Liver (tissue), 9 donors: ENCODE results near the gene PRR13. TPM values are rescaled to one million over a fixed set of nuclear protein-coding genes. Genes with fewer than 3 reads are reported as not detected.

ENCODE experiments used
- DNase-seq: peaks from one replicate; pipeline ENCODE4 v3.0.0-alpha.2; 2017; ENCODE audit warnings: low spot score
- H3K27ac ChIP-seq, 2 donors: one replicate each; pipeline ENCODE4 v1.7.0; 2013; ENCODE audit warnings: inconsistent platforms in 2 of 2, low read length in 2 of 2, control low read depth in 1 of 2, low read depth in 1 of 2, mild to moderate bottlenecking in 1 of 2
- H3K27me3 ChIP-seq, 4 donors: one replicate each; pipeline versions ENCODE4 v1.6.1 to v1.7.0; 2013; ENCODE audit warnings: low read length in 3 of 4, inconsistent platforms in 1 of 4, mild to moderate bottlenecking in 1 of 4, moderate library complexity in 1 of 4; ENCODE audit not compliant: control insufficient read depth in 4 of 4, insufficient read depth in 4 of 4
- H3K36me3 ChIP-seq, 4 donors: one replicate each; pipeline versions ENCODE4 v1.6.1 to v1.7.0; 2013; ENCODE audit warnings: low read length in 3 of 4, mild to moderate bottlenecking in 3 of 4, low read depth in 1 of 4, moderate library complexity in 1 of 4; ENCODE audit not compliant: control insufficient read depth in 4 of 4, insufficient read depth in 3 of 4
- H3K4me1 ChIP-seq, 4 donors: one replicate each; pipeline versions ENCODE4 v1.6.1 to v1.7.0; 2013; ENCODE audit warnings: low read length in 3 of 4, mild to moderate bottlenecking in 3 of 4, moderate library complexity in 1 of 4; ENCODE audit not compliant: control insufficient read depth in 4 of 4, insufficient read depth in 4 of 4
- H3K4me3 ChIP-seq, 3 donors: one replicate each; pipeline versions ENCODE4 v1.6.1 to v1.7.0; 2013; ENCODE audit warnings: low read length in 3 of 3, control low read depth in 1 of 3, low read depth in 1 of 3, mild to moderate bottlenecking in 1 of 3
- H3K9ac ChIP-seq, 2 donors: one replicate each; pipeline ENCODE4 v1.7.0; 2013; ENCODE audit warnings: low read length in 2 of 2, mild to moderate bottlenecking in 2 of 2, moderate library complexity in 2 of 2, control low read depth in 1 of 2, low read depth in 1 of 2
- H3K9me3 ChIP-seq, 4 donors: one replicate each; pipeline versions ENCODE4 v1.6.1 to v1.7.0; 2013; ENCODE audit warnings: low read length in 3 of 4; ENCODE audit not compliant: control insufficient read depth in 4 of 4
- CTCF ChIP-seq: fragments of 150-350 bp; IDR thresholded peaks from 2 replicates; pipeline ENCODE4 v1.5.1; 2017; ENCODE audit warnings: improper control_type of control experiment, low read depth, low read length; ENCODE audit not compliant: missing input control
- EGR1 ChIP-seq, 2 donors: IDR thresholded peaks; 2 replicates each; pipeline ENCODE4 v1.6.1; 2016 to 2018; ENCODE audit warnings: antibody characterized with exemption in 2 of 2, low read depth in 2 of 2
- FOXA2 ChIP-seq: IDR thresholded peaks from 2 replicates; pipeline ENCODE4 v1.6.1; 2016; ENCODE audit warnings: antibody characterized with exemption
- GABPA ChIP-seq, 2 donors: IDR thresholded peaks in 1 of 2; conservative IDR thresholded peaks in 1 of 2; 2 replicates each; pipeline ENCODE4 v1.6.1; 2016; ENCODE audit warnings: antibody characterized with exemption in 2 of 2, mild to moderate bottlenecking in 1 of 2, moderate library complexity in 1 of 2
- HNF4A ChIP-seq, 2 donors: conservative IDR thresholded peaks; 2 replicates each; pipeline ENCODE4 v1.6.1; 2016; ENCODE audit warnings: antibody characterized with exemption in 2 of 2, mild to moderate bottlenecking in 2 of 2
- HNF4G ChIP-seq: IDR thresholded peaks from 2 replicates; pipeline ENCODE4 v1.6.1; 2016; ENCODE audit warnings: antibody characterized with exemption
- JUND ChIP-seq, 2 donors: IDR thresholded peaks; 2 replicates each; pipeline ENCODE4 v1.6.1; 2016; ENCODE audit warnings: antibody characterized with exemption in 2 of 2
- NR2F2 ChIP-seq: IDR thresholded peaks from 2 replicates; pipeline ENCODE4 v1.6.1; 2016; ENCODE audit warnings: antibody characterized with exemption
- RAD21 ChIP-seq, 2 donors: IDR thresholded peaks; 2 replicates each; pipeline ENCODE4 v1.6.1; 2016; ENCODE audit warnings: antibody characterized with exemption in 2 of 2, mild to moderate bottlenecking in 2 of 2
- RXRA ChIP-seq, 2 donors: IDR thresholded peaks; 2 replicates each; pipeline ENCODE4 v1.6.1; 2017 to 2018; ENCODE audit warnings: antibody characterized with exemption in 2 of 2, mild to moderate bottlenecking in 1 of 2
- SP1 ChIP-seq: IDR thresholded peaks from 2 replicates; pipeline ENCODE4 v1.6.1; 2018; ENCODE audit warnings: antibody characterized with exemption, mild to moderate bottlenecking
- TAF1 ChIP-seq: conservative IDR thresholded peaks from 2 replicates; pipeline ENCODE4 v1.6.1; 2016; ENCODE audit warnings: antibody characterized with exemption, mild to moderate bottlenecking
- YY1 ChIP-seq: IDR thresholded peaks from 2 replicates; pipeline ENCODE4 v1.6.1; 2016; ENCODE audit warnings: antibody characterized with exemption, mild to moderate bottlenecking
- ZBTB33 ChIP-seq: IDR thresholded peaks from 2 replicates; pipeline ENCODE4 v1.6.1; 2016; ENCODE audit warnings: antibody characterized with exemption
- WGBS: extraction: QIAGEN DNeasy Blood & Tissue Kit; methylation state at CpG from one replicate; pipeline ENCODE4 v1.1.7; 2013; 5-methylcytosine and 5-hydroxymethylcytosine counted together
- polyA plus RNA-seq, 2 donors: library from polyadenylated mRNA; stranded (reverse) in 1 of 2; unstranded in 1 of 2; fragments of 200-250 nt in 1 of 2; fragments of >200 nt in 1 of 2; fragmentation: Nextera tagmentation in 1 of 2; extraction: Ambion mirVana in 1 of 2; gene quantifications; one replicate each; pipeline versions ENCODE4 v1.2.1 to v1.2.3, GENCODE V29; 2013 to 2015
- total RNA-seq, 2 donors: library from RNA; depleted of rRNA; stranded (reverse); fragments of >200 nt; gene quantifications; one replicate each; pipeline ENCODE4 v1.2.3, GENCODE V29; 2014
- TF ChIP-seq, protein P1 (sequence below): IDR thresholded peaks from 2 replicates; pipeline ENCODE4 v1.6.1; 2016; ENCODE audit warnings: antibody characterized with exemption
- TF ChIP-seq, protein P2 (sequence below): IDR thresholded peaks from 2 replicates; pipeline ENCODE4 v1.6.1; 2016; ENCODE audit warnings: antibody characterized with exemption
- TF ChIP-seq, protein P3 (sequence below): IDR thresholded peaks from 2 replicates; pipeline ENCODE4 v1.6.1; 2016; ENCODE audit warnings: antibody characterized with exemption, mild to moderate bottlenecking
- donor health status: healthy.
- donor health status: healthy.
- donor health status: healthy.
- donor health status: healthy.
- donor health status: healthy.

The PRR13 gene
- total and polyA plus RNA-seq, 4 donors: 18.2 to 107 (median 61.3) TPM

DNA sequence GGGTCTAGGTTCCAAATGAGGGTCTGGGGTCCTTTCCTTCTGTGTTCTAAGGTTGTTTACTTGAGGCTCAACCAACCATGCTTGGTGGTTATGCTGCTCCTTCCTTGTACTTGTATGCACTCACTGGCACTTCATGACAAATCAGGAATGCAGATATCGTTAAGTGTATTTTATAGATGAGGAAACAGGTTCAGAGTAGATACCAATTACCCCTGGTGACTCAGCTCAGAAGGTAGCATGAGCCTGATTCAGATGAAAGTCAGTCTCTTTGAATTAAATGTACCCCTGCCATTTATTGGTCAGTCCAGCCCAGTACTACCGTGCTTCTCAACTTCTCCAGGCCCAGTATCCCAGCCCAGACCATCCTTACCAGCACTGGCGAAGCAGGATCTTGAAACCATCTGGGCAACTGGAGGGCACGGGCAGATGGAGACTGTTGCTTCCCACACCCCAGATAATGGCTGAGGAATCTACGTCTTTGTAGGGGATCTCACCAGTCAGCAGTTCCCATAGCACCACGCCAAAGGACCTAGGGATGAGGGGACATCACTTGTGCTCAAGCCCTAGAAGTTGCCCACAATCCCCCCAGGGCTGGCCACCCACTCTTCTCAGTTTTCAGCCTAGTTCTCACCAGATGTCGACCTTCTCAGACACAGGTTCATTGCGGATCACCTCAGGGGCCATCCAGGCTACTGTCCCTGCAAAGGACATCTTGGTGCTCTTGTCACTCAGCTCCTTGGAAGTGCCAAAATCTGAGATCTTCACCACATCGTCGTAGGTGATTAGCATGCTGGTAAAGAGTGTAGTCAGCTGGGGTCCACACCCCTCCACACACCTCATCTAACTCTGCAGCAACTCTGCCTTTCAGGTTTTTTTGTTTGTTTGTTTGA, 43.4 kb downstream of the PRR13 start:
- DNase-seq: no peak
- 90% methylated on average over 10 of the region's 10 CpGs for WGBS
- H3K27me3 ChIP-seq: no peaks in the 10 kb centered on the region
- peaks cover 3 to 37% (median 25%) of the 10 kb centered on the region in 4 donors for H3K36me3 ChIP-seq
- H3K4me1 ChIP-seq: no peaks in the 10 kb centered on the region
- H3K27ac ChIP-seq: no peak overlapping the region
- no peak overlapping the region for H3K4me3 ChIP-seq
- TF ChIP-seq NR2F2 (no peak), FOXA2 (no peak), TAF1 (no peak), ZBTB33 (no peak), GABPA (IDR thresholded peaks at IDR 0.05 in 1 of 2, conservative IDR thresholded peaks at IDR 0.05 in 1 of 2) (no peak), JUND (IDR thresholded peaks at IDR 0.05) (no peak), HNF4G (no peak), RAD21 (IDR thresholded peaks at IDR 0.05) (no peak), EGR1 (IDR thresholded peaks at IDR 0.05; ENCODE audit: low read depth in 2 of 2) (no peak), CTCF (no peak), YY1 (no peak), RXRA (IDR thresholded peaks at IDR 0.05) (no peak), SP1 (no peak), HNF4A (conservative IDR thresholded peaks at IDR 0.05) (no peak)
- TF ChIP-seq, protein P1, sequence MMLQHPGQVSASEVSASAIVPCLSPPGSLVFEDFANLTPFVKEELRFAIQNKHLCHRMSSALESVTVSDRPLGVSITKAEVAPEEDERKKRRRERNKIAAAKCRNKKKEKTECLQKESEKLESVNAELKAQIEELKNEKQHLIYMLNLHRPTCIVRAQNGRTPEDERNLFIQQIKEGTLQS: no peak
- TF ChIP-seq, protein P2, sequence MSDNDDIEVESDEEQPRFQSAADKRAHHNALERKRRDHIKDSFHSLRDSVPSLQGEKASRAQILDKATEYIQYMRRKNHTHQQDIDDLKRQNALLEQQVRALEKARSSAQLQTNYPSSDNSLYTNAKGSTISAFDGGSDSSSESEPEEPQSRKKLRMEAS: no peak
- TF ChIP-seq, protein P3, sequence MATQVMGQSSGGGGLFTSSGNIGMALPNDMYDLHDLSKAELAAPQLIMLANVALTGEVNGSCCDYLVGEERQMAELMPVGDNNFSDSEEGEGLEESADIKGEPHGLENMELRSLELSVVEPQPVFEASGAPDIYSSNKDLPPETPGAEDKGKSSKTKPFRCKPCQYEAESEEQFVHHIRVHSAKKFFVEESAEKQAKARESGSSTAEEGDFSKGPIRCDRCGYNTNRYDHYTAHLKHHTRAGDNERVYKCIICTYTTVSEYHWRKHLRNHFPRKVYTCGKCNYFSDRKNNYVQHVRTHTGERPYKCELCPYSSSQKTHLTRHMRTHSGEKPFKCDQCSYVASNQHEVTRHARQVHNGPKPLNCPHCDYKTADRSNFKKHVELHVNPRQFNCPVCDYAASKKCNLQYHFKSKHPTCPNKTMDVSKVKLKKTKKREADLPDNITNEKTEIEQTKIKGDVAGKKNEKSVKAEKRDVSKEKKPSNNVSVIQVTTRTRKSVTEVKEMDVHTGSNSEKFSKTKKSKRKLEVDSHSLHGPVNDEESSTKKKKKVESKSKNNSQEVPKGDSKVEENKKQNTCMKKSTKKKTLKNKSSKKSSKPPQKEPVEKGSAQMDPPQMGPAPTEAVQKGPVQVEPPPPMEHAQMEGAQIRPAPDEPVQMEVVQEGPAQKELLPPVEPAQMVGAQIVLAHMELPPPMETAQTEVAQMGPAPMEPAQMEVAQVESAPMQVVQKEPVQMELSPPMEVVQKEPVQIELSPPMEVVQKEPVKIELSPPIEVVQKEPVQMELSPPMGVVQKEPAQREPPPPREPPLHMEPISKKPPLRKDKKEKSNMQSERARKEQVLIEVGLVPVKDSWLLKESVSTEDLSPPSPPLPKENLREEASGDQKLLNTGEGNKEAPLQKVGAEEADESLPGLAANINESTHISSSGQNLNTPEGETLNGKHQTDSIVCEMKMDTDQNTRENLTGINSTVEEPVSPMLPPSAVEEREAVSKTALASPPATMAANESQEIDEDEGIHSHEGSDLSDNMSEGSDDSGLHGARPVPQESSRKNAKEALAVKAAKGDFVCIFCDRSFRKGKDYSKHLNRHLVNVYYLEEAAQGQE: no peak
- H3K9me3 ChIP-seq: no peaks in the 10 kb centered on the region
- H3K9ac ChIP-seq: no peak overlapping the region
